HEK293 (cell line): ENCODE measurements around the gene ZFHX3.

Experiments used
- CTCF ChIA-PET: fragments of 350-600 bp; formaldehyde crosslinking; extraction: SDS; loops from one replicate; lab custom pipeline; 2021; ENCODE audit warnings: antibody characterized with exemption; lab: Yijun Ruan, JAX
- POLR2A ChIA-PET: fragments of 300-600 bp; formaldehyde crosslinking; extraction: SDS; loops from one replicate; lab custom pipeline; 2020; ENCODE audit warnings: antibody characterized with exemption, inconsistent platforms; lab: Yijun Ruan, JAX
- H3K27ac ChIP-seq: fragments of 200-500 bp; sonication (Bioruptor generic); 2 replicates; pipeline ENCODE4 v1.5.1; 2014; ENCODE audit warnings: low read depth, low read length, control low read depth, inconsistent platforms; ENCODE audit errors: extremely low read depth
- H3K36me3 ChIP-seq, 2 experiments: fragments of 200-500 bp in 1 of 2; sonication (Bioruptor generic) in 1 of 2; 1 replicate in 1 of 2; 2 replicates in 1 of 2; pipeline ENCODE4 v1.5.1; 2014 to 2017; ENCODE audit warnings: inconsistent platforms in 2 of 2, low read length in 2 of 2; ENCODE audit not compliant: control insufficient read depth in 2 of 2, insufficient read depth in 1 of 2
- H3K4me1 ChIP-seq: fragments of 200-500 bp; sonication (Bioruptor generic); 2 replicates; pipeline ENCODE4 v1.5.1; 2014; ENCODE audit warnings: mild to moderate bottlenecking, low read length, inconsistent platforms; ENCODE audit not compliant: control insufficient read depth, insufficient read depth
- H3K4me3 ChIP-seq: 2 replicates; pipeline ENCODE4 v1.5.1; 2011; ENCODE audit warnings: low read depth, mild to moderate bottlenecking, control low read depth, low read length, moderate library complexity
- H3K9me3 ChIP-seq: fragments of 200-500 bp; sonication (Bioruptor generic); 2 replicates; pipeline ENCODE4 v1.5.1; 2014; ENCODE audit warnings: low read depth, low read length, inconsistent platforms; ENCODE audit not compliant: control insufficient read depth, insufficient read depth
- REST ChIP-seq: fragments of 450-650 bp; formaldehyde crosslinking; IDR thresholded peaks from 2 replicates; pipeline ENCODE4 v1.5.1; 2016; ENCODE audit warnings: missing biosample characterization, missing genetic modification characterization
- SALL2 ChIP-seq: fragments of 450-650 bp; formaldehyde crosslinking; IDR thresholded peaks from 2 replicates; pipeline ENCODE4 v1.5.0; 2017; ENCODE audit warnings: missing biosample characterization, mild to moderate bottlenecking, missing genetic modification characterization, borderline replicate concordance
- TRIM28 ChIP-seq: IDR thresholded peaks from 2 replicates; pipeline ENCODE4 v1.6.1; 2011; ENCODE audit warnings: low read length, control low read depth, borderline replicate concordance
- ZFP3 ChIP-seq: fragments of 450-650 bp; formaldehyde crosslinking; IDR thresholded peaks from 2 replicates; pipeline ENCODE4 v1.5.1; 2016; ENCODE audit warnings: low read depth, missing biosample characterization, missing genetic modification characterization
- ZNF132 ChIP-seq: fragments of 450-650 bp; formaldehyde crosslinking; IDR thresholded peaks from 2 replicates; pipeline ENCODE4 v1.5.1; 2017; ENCODE audit warnings: missing biosample characterization, missing genetic modification characterization, borderline replicate concordance
- ZNF23 ChIP-seq: fragments of 450-650 bp; formaldehyde crosslinking; IDR thresholded peaks from 2 replicates; pipeline ENCODE4 v1.5.1; 2016; ENCODE audit warnings: missing biosample characterization, missing genetic modification characterization, borderline replicate concordance
- ZNF280C ChIP-seq: fragments of 450-650 bp; formaldehyde crosslinking; IDR thresholded peaks from 2 replicates; pipeline ENCODE4 v1.5.1; 2016; ENCODE audit warnings: missing biosample characterization, missing genetic modification characterization
- ZNF311 ChIP-seq: fragments of 450-650 bp; formaldehyde crosslinking; IDR thresholded peaks from 2 replicates; pipeline ENCODE4 v1.5.1; 2017; ENCODE audit warnings: missing biosample characterization, missing genetic modification characterization, borderline replicate concordance
- ZNF350 ChIP-seq: fragments of 450-650 bp; formaldehyde crosslinking; IDR thresholded peaks from 2 replicates; pipeline ENCODE4 v1.5.0; 2017; ENCODE audit warnings: missing biosample characterization, mild to moderate bottlenecking, missing genetic modification characterization
- ZNF404 ChIP-seq: fragments of 450-650 bp; formaldehyde crosslinking; IDR thresholded peaks from 2 replicates; pipeline ENCODE4 v1.5.1; 2017; ENCODE audit warnings: missing biosample characterization, missing genetic modification characterization
- ZNF548 ChIP-seq: fragments of 450-650 bp; formaldehyde crosslinking; IDR thresholded peaks from 2 replicates; pipeline ENCODE4 v1.5.1; 2016; ENCODE audit warnings: missing biosample characterization, missing genetic modification characterization
- ZNF623 ChIP-seq: fragments of 450-650 bp; formaldehyde crosslinking; IDR thresholded peaks from 2 replicates; pipeline ENCODE4 v1.5.1; 2016; ENCODE audit warnings: missing biosample characterization, missing genetic modification characterization

ZFHX3 gene

GRCh38 chr16:72864130-72864833 lies 183.6 kb downstream of the ZFHX3 start:
- H3K9me3 ChIP-seq, result no peaks in the 10 kb centered on the region
- no peak overlapping the region for H3K27ac ChIP-seq
- peaks cover 0 to 3% of the 10 kb centered on the region in 2 experiments; a peak in 1 of 3 replicates for H3K36me3 ChIP-seq
- no peaks in the 10 kb centered on the region for H3K4me1 ChIP-seq
- CTCF ChIA-PET, result interaction anchor here (0.7 to 0.9 kb wide), 2 partner anchors 17 to 32 kb away, joined by 4 read pairs; no protein-coding TSS in a partner anchor
- POLR2A ChIA-PET, result no interaction called here
- TF ChIP-seq ZFP3 (tag by site-specific recombination) (no peak), REST (tag by site-specific recombination) (peak; percentile 66; the same call in 1 of the 2 replicates)
- TF ChIP-seq, all 188 proteins: peak for 1
- H3K4me3 ChIP-seq, result no peak overlapping the region

GRCh38 chr16:72862090-72862489 lies 185.8 kb downstream of the ZFHX3 start:
- H3K4me1 ChIP-seq, result no peaks in the 10 kb centered on the region
- H3K9me3 ChIP-seq, result no peaks in the 10 kb centered on the region
- no peak overlapping the region for H3K27ac ChIP-seq
- ChIA-PET CTCF (no interaction called here), POLR2A (no interaction called here)
- H3K36me3 ChIP-seq, result no peaks in the 10 kb centered on the region
- no peak overlapping the region for H3K4me3 ChIP-seq
- TF ChIP-seq ZNF404 (tag by site-specific recombination) (no peak), ZNF623 (tag by site-specific recombination) (peak; percentile 82)

GRCh38 chr16:72860726-72861562 lies 187.0 kb downstream of the ZFHX3 start:
- POLR2A ChIA-PET, result no interaction called here
- Histone ChIP-seq H3K27ac (no peak overlapping the region), H3K4me3 (no peak overlapping the region), H3K36me3 (no peaks in the 10 kb centered on the region), H3K9me3 (no peaks in the 10 kb centered on the region), H3K4me1 (no peaks in the 10 kb centered on the region)
- CTCF ChIA-PET, result interaction anchor here (0.7 to 1.6 kb wide), 2 partner anchors 28 to 63 kb away, joined by 3 to 7 read pairs; no protein-coding TSS in a partner anchor
- TF ChIP-seq ZNF623 (tag by site-specific recombination) (no peak), TRIM28 (no peak), SALL2 (tag by site-specific recombination) (no peak)

GRCh38 chr16:72859581-72859980 lies 188.3 kb downstream of the ZFHX3 start:
- ChIA-PET CTCF (interaction anchor here (1.0 kb wide), 1 partner anchor 135 kb away, joined by 3 read pairs; no protein-coding TSS in a partner anchor), POLR2A (interaction anchor here (0.5 kb wide), 1 partner anchor 253 kb away, joined by 4 read pairs; no protein-coding TSS in a partner anchor)

More at GRCh38 chr16:72859581-72859980, 188.3 kb downstream of the ZFHX3 start:
- Histone ChIP-seq H3K4me1 (no peaks in the 10 kb centered on the region), H3K27ac (no peak overlapping the region), H3K9me3 (no peaks in the 10 kb centered on the region), H3K36me3 (no peaks in the 10 kb centered on the region), H3K4me3 (no peak overlapping the region)
- TF ChIP-seq ZNF548 (tag by site-specific recombination) (no peak), ZNF23 (no peak), ZNF311 (tag by site-specific recombination) (no peak), ZNF280C (no peak), ZNF132 (no peak), ZNF350 (tag by site-specific recombination) (no peak)
